ENCODE measurements around the gene SKAP1.
"Not testable (repeated sequence)": the region's sequence is repeated elsewhere in the genome, so short reads cannot be mapped to it uniquely, and the experiment has no call there.

Gene SKAP1

DNA sequence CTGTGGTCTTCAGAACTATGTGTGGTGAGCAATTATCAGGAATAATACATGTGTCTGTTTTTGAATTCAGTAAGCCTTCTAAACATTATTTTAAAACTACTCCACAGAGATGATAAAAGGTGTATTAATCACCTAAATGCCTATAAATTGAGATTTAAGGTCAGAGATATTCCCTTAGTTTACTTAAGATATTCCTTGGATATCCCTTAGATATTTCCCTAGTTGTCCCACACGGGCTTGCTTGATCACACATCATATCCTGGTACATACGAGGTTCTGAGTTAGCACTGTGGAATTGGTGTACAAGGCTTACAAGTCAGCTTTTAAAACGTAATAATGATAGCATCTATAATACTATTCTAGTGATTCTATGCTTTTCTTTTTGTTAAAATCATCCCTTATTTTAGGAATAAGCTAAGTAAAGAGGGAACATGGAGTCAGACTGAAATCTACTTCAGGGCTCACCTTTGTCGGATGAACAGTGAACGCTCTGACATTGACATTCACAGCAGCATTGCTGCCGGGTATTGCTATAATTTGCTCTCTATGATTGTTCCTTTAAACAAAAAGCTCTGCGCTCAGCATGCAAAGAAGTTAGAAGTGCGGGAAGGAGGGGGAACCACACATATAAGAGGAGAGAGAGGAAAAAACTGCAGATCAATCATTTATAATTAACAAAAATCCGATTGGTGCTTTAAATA is 136.5 kb downstream of the SKAP1 start:
- H3K4me3 ChIP-seq (ENCODE audit: insufficient read depth, low read depth, low read length), result no peak overlapping the region
- 87 to 90% methylated on average over 6 to 8 of the region's 9 CpGs for WGBS, 2 experiments
- H3K9me3 ChIP-seq (ENCODE audit: control insufficient read depth, low read length), result no peaks in the 10 kb centered on the region
- H3K4me1 ChIP-seq (ENCODE audit: control insufficient read depth, insufficient read depth, low read length), result no peaks in the 10 kb centered on the region
- no peaks in the 10 kb centered on the region for H3K36me3 ChIP-seq (ENCODE audit: control insufficient read depth, insufficient read depth, low read length)
- no peak overlapping the region for H3K27ac ChIP-seq (ENCODE audit: insufficient read depth, low read depth, low read length, poor library complexity, severe bottlenecking)
- H3K27me3 ChIP-seq (ENCODE audit: control insufficient read depth, insufficient read depth, low read length, poor library complexity, severe bottlenecking), result no peaks in the 10 kb centered on the region

DNA sequence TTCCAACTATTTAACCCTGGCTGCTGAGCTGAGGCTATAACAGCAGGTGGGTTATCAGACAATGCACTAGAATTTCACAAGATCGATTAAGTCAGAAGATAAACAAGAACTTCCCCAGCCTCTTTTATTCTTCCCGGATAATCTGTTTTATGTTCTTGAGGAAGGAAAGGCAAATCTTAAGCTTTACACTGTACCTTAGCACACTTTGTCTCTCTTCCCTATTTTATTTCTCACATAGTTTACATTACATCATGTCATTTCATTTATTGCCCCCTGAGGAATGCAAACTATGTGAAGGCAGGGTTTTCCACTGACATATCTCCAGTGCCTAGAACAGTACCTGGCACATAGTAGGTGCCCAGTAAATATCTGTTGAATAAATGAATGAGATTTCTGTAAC is 139.6 kb downstream of the SKAP1 start:
- 65 to 66% methylated on average over 2 of the region's 2 CpGs for WGBS, 2 experiments
- no peaks in the 10 kb centered on the region for H3K9me3 ChIP-seq (ENCODE audit: control insufficient read depth, low read length)
- no peak overlapping the region for H3K4me3 ChIP-seq (ENCODE audit: insufficient read depth, low read depth, low read length)
- H3K4me1 ChIP-seq (ENCODE audit: control insufficient read depth, insufficient read depth, low read length), result no peaks in the 10 kb centered on the region
- no peaks in the 10 kb centered on the region for H3K36me3 ChIP-seq (ENCODE audit: control insufficient read depth, insufficient read depth, low read length)
- H3K27ac ChIP-seq (ENCODE audit: insufficient read depth, low read depth, low read length, poor library complexity, severe bottlenecking), result no peak overlapping the region
- no peaks in the 10 kb centered on the region for H3K27me3 ChIP-seq (ENCODE audit: control insufficient read depth, insufficient read depth, low read length, poor library complexity, severe bottlenecking)

DNA sequence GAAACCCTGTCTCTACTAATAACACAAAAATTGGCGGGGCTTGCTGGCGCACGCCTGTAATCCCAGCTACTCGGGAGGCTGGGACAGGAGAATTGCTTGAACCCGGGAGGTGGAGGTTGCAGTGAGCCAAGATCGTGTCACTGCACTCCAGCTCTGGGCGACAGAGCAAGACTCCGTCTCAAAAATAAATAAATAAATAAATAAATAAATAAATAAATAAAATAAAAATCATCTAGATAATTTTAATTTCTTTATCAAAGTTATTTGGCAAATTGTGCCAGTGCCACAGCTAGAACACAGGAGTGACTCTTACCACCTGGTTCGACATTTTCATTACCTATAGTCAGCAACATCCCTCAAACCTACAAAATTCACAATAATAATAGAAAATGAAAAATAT is 143.1 kb downstream of the SKAP1 start:
- H3K4me3 ChIP-seq (ENCODE audit: insufficient read depth, low read depth, low read length); H3K27me3 ChIP-seq (ENCODE audit: control insufficient read depth, insufficient read depth, low read length, poor library complexity, severe bottlenecking): not testable (repeated sequence)

DNA sequence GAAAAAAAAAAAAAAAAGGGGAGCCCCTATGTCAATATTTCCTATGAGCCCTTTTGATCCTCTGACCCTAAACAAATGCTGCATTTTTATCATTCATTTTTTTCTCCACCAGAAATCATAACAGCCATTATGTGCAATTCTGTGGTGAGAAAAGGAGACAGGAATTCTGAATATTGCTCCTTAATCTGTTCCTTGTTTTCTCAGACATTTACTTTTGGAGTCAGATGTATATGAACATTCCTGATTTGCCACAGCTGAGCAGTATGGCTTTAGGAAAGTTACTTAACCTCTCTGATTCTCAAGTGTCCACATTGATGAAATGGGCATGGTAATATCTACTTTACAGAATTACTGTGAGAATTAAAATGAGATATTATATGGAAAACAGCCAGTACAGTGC is 144.4 kb downstream of the SKAP1 start:
- Histone ChIP-seq H3K4me3 (ENCODE audit: insufficient read depth, low read depth, low read length) (no peak overlapping the region), H3K9me3 (ENCODE audit: control insufficient read depth, low read length) (no peaks in the 10 kb centered on the region), H3K36me3 (ENCODE audit: control insufficient read depth, insufficient read depth, low read length) (no peaks in the 10 kb centered on the region), H3K27me3 (ENCODE audit: control insufficient read depth, insufficient read depth, low read length, poor library complexity, severe bottlenecking) (no peaks in the 10 kb centered on the region), H3K27ac (ENCODE audit: insufficient read depth, low read depth, low read length, poor library complexity, severe bottlenecking) (no peak overlapping the region), H3K4me1 (ENCODE audit: control insufficient read depth, insufficient read depth, low read length) (no peaks in the 10 kb centered on the region)

More for the DNA sequence above, 143.1 kb downstream of the SKAP1 start:
- 92 to 95% methylated on average over 5 to 7 of the region's 9 CpGs for WGBS, 2 experiments
- H3K9me3 ChIP-seq (ENCODE audit: control insufficient read depth, low read length); H3K4me1 ChIP-seq (ENCODE audit: control insufficient read depth, insufficient read depth, low read length); H3K36me3 ChIP-seq (ENCODE audit: control insufficient read depth, insufficient read depth, low read length); H3K27ac ChIP-seq (ENCODE audit: insufficient read depth, low read depth, low read length, poor library complexity, severe bottlenecking): not testable (repeated sequence)

DNA sequence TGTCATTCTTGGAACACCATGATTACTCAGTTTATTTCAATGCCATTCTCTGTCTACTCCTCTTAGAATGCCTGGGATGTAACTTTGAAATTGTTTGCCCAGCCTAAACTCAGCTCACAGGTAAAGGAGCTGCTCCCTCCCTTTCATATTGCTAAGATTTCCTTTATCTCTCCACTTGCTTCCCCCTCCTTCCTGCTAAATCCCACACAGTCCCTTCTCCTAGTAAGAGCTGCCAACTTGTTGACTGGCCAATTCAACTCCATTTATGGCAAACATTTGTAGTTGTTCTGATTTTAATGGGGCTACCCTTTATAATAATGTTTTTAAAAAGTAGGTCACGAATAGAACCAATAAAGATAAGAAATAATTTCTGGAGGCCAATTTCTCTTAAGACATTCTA is 146.1 kb downstream of the SKAP1 start:
- WGBS, 2 experiments, result 100% methylated on average over 1 of the region's 1 CpG; no CpG with 5 or more reads in 1 of the 2 experiments
- H3K9me3 ChIP-seq (ENCODE audit: control insufficient read depth, low read length), result no peaks in the 10 kb centered on the region
- no peaks in the 10 kb centered on the region for H3K27me3 ChIP-seq (ENCODE audit: control insufficient read depth, insufficient read depth, low read length, poor library complexity, severe bottlenecking)
- no peaks in the 10 kb centered on the region for H3K36me3 ChIP-seq (ENCODE audit: control insufficient read depth, insufficient read depth, low read length)
- no peak overlapping the region for H3K27ac ChIP-seq (ENCODE audit: insufficient read depth, low read depth, low read length, poor library complexity, severe bottlenecking)
- no peaks in the 10 kb centered on the region for H3K4me1 ChIP-seq (ENCODE audit: control insufficient read depth, insufficient read depth, low read length)
- H3K4me3 ChIP-seq (ENCODE audit: insufficient read depth, low read depth, low read length), result no peak overlapping the region

DNA sequence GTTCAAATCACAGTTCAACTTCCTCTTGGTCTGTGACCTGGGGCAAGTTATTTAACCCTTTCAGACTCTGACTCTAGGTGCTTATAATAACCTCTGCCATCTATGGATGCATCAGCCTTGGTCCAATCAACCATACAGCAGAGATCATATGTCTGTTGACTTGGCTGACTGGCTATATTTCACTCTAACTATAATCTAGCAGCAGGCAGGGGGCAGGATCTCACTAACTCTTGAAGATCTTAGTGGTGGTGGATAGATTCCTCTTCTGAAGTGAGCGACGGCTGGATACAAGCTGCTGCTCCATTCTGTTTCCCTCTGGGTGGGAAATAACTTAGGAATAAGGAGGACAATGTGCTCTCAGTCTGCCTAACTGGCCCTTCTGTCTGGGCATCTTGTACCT is 146.6 kb downstream of the SKAP1 start:
- H3K27ac ChIP-seq (ENCODE audit: insufficient read depth, low read depth, low read length, poor library complexity, severe bottlenecking), result no peak overlapping the region
- no peak overlapping the region for H3K4me3 ChIP-seq (ENCODE audit: insufficient read depth, low read depth, low read length)
- H3K27me3 ChIP-seq (ENCODE audit: control insufficient read depth, insufficient read depth, low read length, poor library complexity, severe bottlenecking), result no peaks in the 10 kb centered on the region
- no peaks in the 10 kb centered on the region for H3K36me3 ChIP-seq (ENCODE audit: control insufficient read depth, insufficient read depth, low read length)
- 84 to 85% methylated on average over 2 of the region's 2 CpGs for WGBS, 2 experiments
- no peaks in the 10 kb centered on the region for H3K9me3 ChIP-seq (ENCODE audit: control insufficient read depth, low read length)
- H3K4me1 ChIP-seq (ENCODE audit: control insufficient read depth, insufficient read depth, low read length), result no peaks in the 10 kb centered on the region

DNA sequence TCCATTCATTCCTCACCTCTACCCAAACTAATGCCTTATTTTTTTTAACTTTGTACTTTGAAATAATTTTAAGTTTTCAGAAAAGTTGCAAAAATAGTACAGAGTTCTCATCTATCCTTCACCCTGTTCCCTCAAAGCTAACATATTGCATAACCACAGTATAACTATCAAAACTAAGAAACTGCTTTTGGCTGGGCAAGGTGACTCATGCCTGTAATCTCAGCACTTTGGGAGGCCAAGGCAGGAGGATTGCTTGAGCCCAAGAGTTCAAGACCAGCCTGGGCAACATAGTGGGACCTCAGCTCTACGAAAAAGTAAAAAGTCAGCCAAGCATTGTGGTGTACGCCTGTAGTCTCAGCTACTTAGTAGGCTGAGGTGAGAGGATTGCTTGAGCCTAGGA is 147.7 kb downstream of the SKAP1 start:
- no peaks in the 10 kb centered on the region for H3K9me3 ChIP-seq (ENCODE audit: control insufficient read depth, low read length)
- no peaks in the 10 kb centered on the region for H3K4me1 ChIP-seq (ENCODE audit: control insufficient read depth, insufficient read depth, low read length)
- H3K27me3 ChIP-seq (ENCODE audit: control insufficient read depth, insufficient read depth, low read length, poor library complexity, severe bottlenecking), result no peaks in the 10 kb centered on the region
- H3K27ac ChIP-seq (ENCODE audit: insufficient read depth, low read depth, low read length, poor library complexity, severe bottlenecking), result no peak overlapping the region
- 88 to 89% methylated on average over 2 of the region's 2 CpGs for WGBS, 2 experiments
- no peak overlapping the region for H3K4me3 ChIP-seq (ENCODE audit: insufficient read depth, low read depth, low read length)
- H3K36me3 ChIP-seq (ENCODE audit: control insufficient read depth, insufficient read depth, low read length), result no peaks in the 10 kb centered on the region

DNA sequence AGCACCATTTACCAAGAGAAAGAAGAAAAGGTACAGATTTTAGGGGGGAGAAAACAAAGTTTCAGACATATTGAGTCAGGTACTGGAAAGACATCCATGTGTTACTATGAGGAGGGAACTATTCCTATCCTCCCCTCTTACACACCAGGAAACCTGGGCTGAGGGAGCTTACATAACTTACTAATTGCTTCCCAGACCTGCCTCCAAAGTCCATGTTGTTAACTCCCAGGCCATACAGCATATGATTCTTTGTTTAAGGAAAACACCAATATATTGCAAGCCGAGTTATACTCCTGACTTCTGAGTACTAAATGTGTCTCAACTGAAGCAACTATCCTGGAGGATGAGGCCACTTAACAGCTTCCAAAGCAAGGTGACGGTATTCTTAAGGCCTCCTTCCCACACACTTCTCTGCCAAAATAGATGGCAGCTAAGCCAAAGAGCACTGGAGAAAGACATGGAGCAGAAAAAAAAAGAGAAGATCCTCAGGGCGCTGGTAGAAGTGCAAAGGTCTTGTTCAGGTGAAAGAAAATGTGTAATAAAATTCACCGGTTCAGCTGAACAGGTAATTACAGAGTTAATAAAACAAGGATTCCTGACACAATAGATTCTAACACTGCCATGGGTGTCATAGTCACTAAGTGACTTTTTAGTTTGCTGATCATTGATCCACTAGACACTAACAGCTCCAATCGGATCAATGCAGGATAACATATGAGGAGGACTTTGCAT is 151.1 kb downstream of the SKAP1 start:
- no peak overlapping the region for H3K27ac ChIP-seq (ENCODE audit: insufficient read depth, low read depth, low read length, poor library complexity, severe bottlenecking)
- WGBS, 2 experiments, result 92% methylated on average over 5 of the region's 5 CpGs
- H3K4me3 ChIP-seq (ENCODE audit: insufficient read depth, low read depth, low read length), result no peak overlapping the region

DNA sequence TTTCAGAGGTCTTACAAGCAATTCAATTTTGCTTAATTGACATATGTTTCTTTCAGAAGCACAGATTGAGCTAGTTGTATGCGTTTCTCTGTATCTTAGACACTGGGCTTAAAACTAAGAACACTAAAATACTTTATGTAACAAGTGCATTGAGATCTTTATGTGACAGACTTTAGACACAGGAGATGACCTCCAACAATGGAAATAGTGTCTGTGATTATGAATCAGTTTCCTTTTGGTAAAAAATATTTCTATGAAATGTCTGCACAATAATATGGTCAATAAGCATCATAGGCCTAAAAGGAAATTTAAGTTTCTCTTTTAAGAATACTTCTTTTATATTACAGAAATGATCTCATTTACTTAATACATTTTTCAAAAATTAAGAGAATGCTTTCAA is 153.2 kb downstream of the SKAP1 start:
- WGBS, 2 experiments, result 100% methylated on average over 1 of the region's 1 CpG; no CpG with 5 or more reads in 1 of the 2 experiments
- Histone ChIP-seq H3K4me1 (ENCODE audit: control insufficient read depth, insufficient read depth, low read length) (no peaks in the 10 kb centered on the region), H3K27me3 (ENCODE audit: control insufficient read depth, insufficient read depth, low read length, poor library complexity, severe bottlenecking) (no peaks in the 10 kb centered on the region), H3K27ac (ENCODE audit: insufficient read depth, low read depth, low read length, poor library complexity, severe bottlenecking) (no peak overlapping the region), H3K4me3 (ENCODE audit: insufficient read depth, low read depth, low read length) (no peak overlapping the region), H3K9me3 (ENCODE audit: control insufficient read depth, low read length) (no peaks in the 10 kb centered on the region), H3K36me3 (ENCODE audit: control insufficient read depth, insufficient read depth, low read length) (no peaks in the 10 kb centered on the region)

More for the DNA sequence above, 151.1 kb downstream of the SKAP1 start:
- Histone ChIP-seq H3K4me1 (ENCODE audit: control insufficient read depth, insufficient read depth, low read length) (no peaks in the 10 kb centered on the region), H3K27me3 (ENCODE audit: control insufficient read depth, insufficient read depth, low read length, poor library complexity, severe bottlenecking) (no peaks in the 10 kb centered on the region), H3K9me3 (ENCODE audit: control insufficient read depth, low read length) (no peaks in the 10 kb centered on the region), H3K36me3 (ENCODE audit: control insufficient read depth, insufficient read depth, low read length) (no peaks in the 10 kb centered on the region)

DNA sequence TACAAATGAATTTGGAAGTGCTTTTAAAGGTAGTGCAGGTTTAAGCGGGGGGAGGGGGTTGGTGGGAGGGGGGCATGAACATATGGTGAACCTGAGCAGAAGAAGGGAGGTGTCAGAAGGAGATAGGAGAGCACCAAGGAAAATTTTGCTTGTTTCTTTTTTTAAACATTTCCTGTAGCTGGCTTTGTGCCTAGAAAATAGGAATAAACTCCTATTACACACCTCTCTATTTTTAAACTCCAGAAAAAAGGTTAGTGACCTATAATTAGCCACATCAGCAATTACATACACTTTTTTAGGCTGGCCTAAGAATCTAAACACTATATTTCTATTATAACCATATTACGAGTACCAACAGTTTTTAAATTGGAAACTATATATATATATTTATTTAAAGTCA is 159.1 kb downstream of the SKAP1 start:
- no peaks in the 10 kb centered on the region for H3K27me3 ChIP-seq (ENCODE audit: control insufficient read depth, insufficient read depth, low read length, poor library complexity, severe bottlenecking)
- H3K9me3 ChIP-seq (ENCODE audit: control insufficient read depth, low read length), result no peaks in the 10 kb centered on the region
- no peak overlapping the region for H3K4me3 ChIP-seq (ENCODE audit: insufficient read depth, low read depth, low read length)
- WGBS, 2 experiments, result 87 to 90% methylated on average over 1 of the region's 2 CpGs
- no peaks in the 10 kb centered on the region for H3K4me1 ChIP-seq (ENCODE audit: control insufficient read depth, insufficient read depth, low read length)
- H3K36me3 ChIP-seq (ENCODE audit: control insufficient read depth, insufficient read depth, low read length), result no peaks in the 10 kb centered on the region
- H3K27ac ChIP-seq (ENCODE audit: insufficient read depth, low read depth, low read length, poor library complexity, severe bottlenecking), result no peak overlapping the region

Measured in ectodermal cell (in vitro differentiated cells).